ENCODE data around the gene C19orf67.
A peak's percentile ranks its signal among the peaks of the same experiment; 100 is the strongest.
"Not testable (repeated sequence)": the region's sequence is repeated elsewhere in the genome, so short reads cannot be mapped to it uniquely, and the experiment has no call there.

Gene C19orf67

DNA sequence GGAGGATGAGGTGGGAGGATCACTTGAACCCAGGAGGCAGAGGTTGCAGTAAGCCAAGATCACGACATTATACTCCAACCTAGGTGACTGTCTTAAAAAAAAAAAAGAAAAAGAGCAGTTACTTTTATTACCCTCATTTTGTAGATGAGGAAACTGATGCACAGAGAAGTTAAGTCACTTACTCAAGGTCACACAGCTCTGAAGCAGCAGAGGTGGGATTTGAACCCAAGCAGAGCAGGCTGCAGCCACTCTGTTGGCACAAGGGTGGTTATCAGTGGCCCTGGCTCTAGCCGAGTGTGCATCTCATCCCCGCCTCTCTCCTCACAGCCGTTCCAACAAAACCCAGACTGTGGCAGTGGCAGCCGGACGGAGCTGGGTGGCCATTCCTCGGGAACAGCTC is 46.4 kb downstream of the C19orf67 start:
- Histone ChIP-seq H3K36me3 (ENCODE audit: control insufficient read depth in 2 of 2, insufficient read depth in 1 of 2, low read length in 2 of 2) (no peaks in the 10 kb centered on the region; a peak in 1 of 3 replicates), H3K4me1 (ENCODE audit: control insufficient read depth, insufficient read depth, low read length) (no peaks in the 10 kb centered on the region), H3K9me3 (ENCODE audit: control insufficient read depth, insufficient read depth, low read depth, low read length) (no peaks in the 10 kb centered on the region), H3K27ac (ENCODE audit: extremely low read depth, low read depth, low read length) (no peak overlapping the region), H3K4me3 (ENCODE audit: low read depth, low read length) (no peak overlapping the region)
- CTCF ChIA-PET = interaction anchor here (0.7 kb wide), 1 partner anchor 9 kb away, joined by 4 read pairs; no protein-coding TSS in a partner anchor
- POLR2A ChIA-PET = no interaction called here
- TF ChIP-seq, protein P1, sequence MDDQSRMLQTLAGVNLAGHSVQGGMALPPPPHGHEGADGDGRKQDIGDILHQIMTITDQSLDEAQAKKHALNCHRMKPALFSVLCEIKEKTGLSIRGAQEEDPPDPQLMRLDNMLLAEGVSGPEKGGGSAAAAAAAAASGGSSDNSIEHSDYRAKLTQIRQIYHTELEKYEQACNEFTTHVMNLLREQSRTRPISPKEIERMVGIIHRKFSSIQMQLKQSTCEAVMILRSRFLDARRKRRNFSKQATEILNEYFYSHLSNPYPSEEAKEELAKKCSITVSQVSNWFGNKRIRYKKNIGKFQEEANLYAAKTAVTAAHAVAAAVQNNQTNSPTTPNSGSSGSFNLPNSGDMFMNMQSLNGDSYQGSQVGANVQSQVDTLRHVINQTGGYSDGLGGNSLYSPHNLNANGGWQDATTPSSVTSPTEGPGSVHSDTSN (CRISPR knock-in tag; IDR thresholded peaks at IDR 0.05) = no peak
- 0 out of 2 replicates have a peak, but pooled peaks have one; percentile 50 for TF ChIP-seq ZNF768 (tag by site-specific recombination; IDR thresholded peaks at IDR 0.05)

DNA sequence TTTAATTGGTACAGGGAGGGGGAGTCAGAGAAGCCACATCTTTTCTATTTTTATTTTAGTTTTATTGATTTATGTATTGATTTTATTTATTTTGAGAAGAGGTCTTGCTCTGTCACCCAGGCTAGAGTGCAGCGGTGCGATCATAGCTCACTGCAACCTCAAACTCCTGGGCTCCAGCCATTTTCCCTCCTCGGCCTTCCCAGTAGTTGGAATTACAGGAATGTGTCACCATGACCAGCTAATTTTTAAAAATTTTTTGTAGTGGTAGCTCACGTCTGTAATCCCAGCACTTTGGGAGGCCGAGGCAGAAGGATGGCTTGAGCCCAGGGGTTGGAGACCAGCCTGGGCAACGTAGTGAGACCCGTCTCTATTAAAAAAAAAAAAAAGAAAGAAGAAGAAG is 49.9 kb downstream of the C19orf67 start:
- H3K27ac ChIP-seq (ENCODE audit: extremely low read depth, low read depth, low read length) = no peak overlapping the region
- TF ChIP-seq, protein P2, sequence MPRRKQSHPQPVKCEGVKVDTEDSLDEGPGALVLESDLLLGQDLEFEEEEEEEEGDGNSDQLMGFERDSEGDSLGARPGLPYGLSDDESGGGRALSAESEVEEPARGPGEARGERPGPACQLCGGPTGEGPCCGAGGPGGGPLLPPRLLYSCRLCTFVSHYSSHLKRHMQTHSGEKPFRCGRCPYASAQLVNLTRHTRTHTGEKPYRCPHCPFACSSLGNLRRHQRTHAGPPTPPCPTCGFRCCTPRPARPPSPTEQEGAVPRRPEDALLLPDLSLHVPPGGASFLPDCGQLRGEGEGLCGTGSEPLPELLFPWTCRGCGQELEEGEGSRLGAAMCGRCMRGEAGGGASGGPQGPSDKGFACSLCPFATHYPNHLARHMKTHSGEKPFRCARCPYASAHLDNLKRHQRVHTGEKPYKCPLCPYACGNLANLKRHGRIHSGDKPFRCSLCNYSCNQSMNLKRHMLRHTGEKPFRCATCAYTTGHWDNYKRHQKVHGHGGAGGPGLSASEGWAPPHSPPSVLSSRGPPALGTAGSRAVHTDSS (tag by site-specific recombination; IDR thresholded peaks at IDR 0.05) = peak; percentile 41; the same call in 1 of the 2 replicates
- no peak for TF ChIP-seq ZNF266 (tag by site-specific recombination; IDR thresholded peaks at IDR 0.05; ENCODE audit: low read depth)
- no peaks in the 10 kb centered on the region for H3K4me1 ChIP-seq (ENCODE audit: control insufficient read depth, insufficient read depth, low read length)
- ChIA-PET POLR2A (no interaction called here), CTCF (interaction anchor here (1.1 kb wide), 1 partner anchor 24 kb away, joined by 4 read pairs; no protein-coding TSS in a partner anchor)
- no peak overlapping the region for H3K4me3 ChIP-seq (ENCODE audit: low read depth, low read length)
- H3K36me3 ChIP-seq (ENCODE audit: control insufficient read depth in 2 of 2, insufficient read depth in 1 of 2, low read length in 2 of 2) = no peaks in the 10 kb centered on the region; a peak in 1 of 3 replicates
- H3K9me3 ChIP-seq (ENCODE audit: control insufficient read depth, insufficient read depth, low read depth, low read length) = no peaks in the 10 kb centered on the region

DNA sequence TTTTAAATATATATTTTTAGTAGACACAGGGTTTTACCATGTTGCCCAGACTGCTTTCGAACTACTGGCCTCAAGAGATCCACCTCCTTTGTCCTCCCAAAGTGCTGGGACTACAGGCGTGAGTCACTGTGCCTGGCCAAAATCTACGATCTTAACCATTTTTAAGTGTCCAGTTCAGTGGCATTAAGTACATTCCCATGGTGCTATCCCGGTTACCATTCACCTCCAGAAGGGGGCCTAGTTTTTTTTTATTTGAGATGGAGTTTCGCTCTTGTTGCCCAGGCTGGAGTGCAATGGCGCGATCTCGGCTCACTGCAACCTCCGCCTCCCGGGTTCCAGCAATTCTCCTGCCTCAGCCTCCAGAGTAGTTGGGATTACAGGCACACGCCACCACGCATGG is 50.4 kb downstream of the C19orf67 start:
- H3K36me3 ChIP-seq (ENCODE audit: control insufficient read depth in 2 of 2, insufficient read depth in 1 of 2, low read length in 2 of 2); H3K27ac ChIP-seq (ENCODE audit: extremely low read depth, low read depth, low read length); H3K9me3 ChIP-seq (ENCODE audit: control insufficient read depth, insufficient read depth, low read depth, low read length); POLR2A ChIA-PET; H3K4me3 ChIP-seq (ENCODE audit: low read depth, low read length); H3K4me1 ChIP-seq (ENCODE audit: control insufficient read depth, insufficient read depth, low read length): not testable (repeated sequence)
- TF ChIP-seq, protein P3, sequence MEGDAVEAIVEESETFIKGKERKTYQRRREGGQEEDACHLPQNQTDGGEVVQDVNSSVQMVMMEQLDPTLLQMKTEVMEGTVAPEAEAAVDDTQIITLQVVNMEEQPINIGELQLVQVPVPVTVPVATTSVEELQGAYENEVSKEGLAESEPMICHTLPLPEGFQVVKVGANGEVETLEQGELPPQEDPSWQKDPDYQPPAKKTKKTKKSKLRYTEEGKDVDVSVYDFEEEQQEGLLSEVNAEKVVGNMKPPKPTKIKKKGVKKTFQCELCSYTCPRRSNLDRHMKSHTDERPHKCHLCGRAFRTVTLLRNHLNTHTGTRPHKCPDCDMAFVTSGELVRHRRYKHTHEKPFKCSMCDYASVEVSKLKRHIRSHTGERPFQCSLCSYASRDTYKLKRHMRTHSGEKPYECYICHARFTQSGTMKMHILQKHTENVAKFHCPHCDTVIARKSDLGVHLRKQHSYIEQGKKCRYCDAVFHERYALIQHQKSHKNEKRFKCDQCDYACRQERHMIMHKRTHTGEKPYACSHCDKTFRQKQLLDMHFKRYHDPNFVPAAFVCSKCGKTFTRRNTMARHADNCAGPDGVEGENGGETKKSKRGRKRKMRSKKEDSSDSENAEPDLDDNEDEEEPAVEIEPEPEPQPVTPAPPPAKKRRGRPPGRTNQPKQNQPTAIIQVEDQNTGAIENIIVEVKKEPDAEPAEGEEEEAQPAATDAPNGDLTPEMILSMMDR (tag by site-specific recombination; IDR thresholded peaks at IDR 0.05) = peak; percentile 20; the same call in 1 of the 2 replicates
- CTCF ChIA-PET = interaction anchor here (0.6 to 1.1 kb wide), 4 partner anchors 16 to 101 kb away, joined by 3 to 7 read pairs (median 4); partner anchors contain the start of genes ASF1B and MISP3

DNA sequence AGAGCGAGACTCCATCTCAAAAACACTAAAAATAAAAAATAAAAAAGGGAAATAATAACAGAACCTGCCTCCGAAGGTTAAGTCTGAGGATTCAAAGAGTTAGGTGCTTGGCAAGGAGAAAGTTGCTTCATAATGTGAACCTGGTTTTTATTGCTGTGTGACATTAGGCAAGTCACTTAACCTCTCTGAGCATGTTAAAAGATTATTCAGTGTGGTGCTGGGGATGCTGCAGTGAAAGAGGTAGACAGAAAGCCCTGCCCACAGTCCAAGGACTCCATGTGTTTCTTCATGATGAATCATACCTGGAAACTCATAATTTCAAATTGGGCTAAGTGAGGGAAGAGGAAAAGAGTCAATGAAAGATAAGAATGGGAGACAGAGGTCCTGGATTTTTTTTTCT is 51.6 kb downstream of the C19orf67 start:
- no peak overlapping the region for H3K4me3 ChIP-seq (ENCODE audit: low read depth, low read length)
- TF ChIP-seq SCRT2 (tag by site-specific recombination; IDR thresholded peaks at IDR 0.05) (no peak), ZNF768 (tag by site-specific recombination; IDR thresholded peaks at IDR 0.05) (peak; percentile 96)
- ChIA-PET POLR2A (interaction anchor here (0.6 kb wide), 1 partner anchor 13 kb away, joined by 3 read pairs; no protein-coding TSS in a partner anchor), CTCF (interaction anchor here (0.6 to 0.7 kb wide), 3 partner anchors 13 to 570 kb away, joined by 3 to 4 read pairs (median 3); no protein-coding TSS in a partner anchor)
- no peaks in the 10 kb centered on the region for H3K4me1 ChIP-seq (ENCODE audit: control insufficient read depth, insufficient read depth, low read length)
- H3K9me3 ChIP-seq (ENCODE audit: control insufficient read depth, insufficient read depth, low read depth, low read length) = no peaks in the 10 kb centered on the region
- no peaks in the 10 kb centered on the region; a peak in 1 of 3 replicates for H3K36me3 ChIP-seq (ENCODE audit: control insufficient read depth in 2 of 2, insufficient read depth in 1 of 2, low read length in 2 of 2)
- H3K27ac ChIP-seq (ENCODE audit: extremely low read depth, low read depth, low read length) = no peak overlapping the region

DNA sequence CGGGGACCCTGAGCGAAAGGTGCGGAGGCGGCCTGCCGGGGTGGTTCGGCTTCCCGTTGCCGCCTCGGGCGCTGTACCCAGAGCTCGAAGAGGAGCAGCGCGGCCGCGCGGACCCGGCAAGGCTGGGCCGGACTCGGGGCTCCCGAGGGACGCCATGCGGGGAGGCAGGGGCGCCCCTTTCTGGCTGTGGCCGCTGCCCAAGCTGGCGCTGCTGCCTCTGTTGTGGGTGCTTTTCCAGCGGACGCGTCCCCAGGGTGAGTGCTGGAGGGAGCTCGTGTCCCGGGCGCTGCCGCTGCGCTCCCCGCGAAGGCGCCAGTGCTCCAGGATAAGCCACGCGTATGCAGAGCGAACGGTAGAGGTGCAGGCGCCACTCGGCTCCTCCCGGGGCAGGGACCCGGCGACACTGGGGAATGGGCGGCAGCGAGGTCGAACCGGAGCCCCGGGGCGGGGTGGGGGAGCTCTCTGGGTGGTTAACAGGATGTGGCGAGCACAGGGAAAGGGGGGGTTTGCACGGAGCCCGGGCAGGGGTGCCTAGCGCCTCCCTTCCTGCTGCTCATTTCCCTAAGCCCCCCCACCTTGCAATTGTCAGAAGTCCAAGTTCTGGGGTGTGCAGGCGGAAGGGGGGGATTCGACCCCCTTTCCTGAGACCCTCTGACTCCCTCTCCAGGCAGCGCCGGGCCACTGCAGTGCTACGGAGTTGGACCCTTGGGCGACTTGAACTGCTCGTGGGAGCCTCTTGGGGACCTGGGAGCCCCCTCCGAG is 53.7 kb downstream of the C19orf67 start, which contains the start of gene IL27RA:
Gene IL27RA, plus strand, starts transcription at position 44 of the 762 bp plus-strand sequence. Its CDS starts 111 bp downstream, at position 155.
- Histone ChIP-seq H3K4me1 (ENCODE audit: control insufficient read depth, insufficient read depth, low read length) (no peaks in the 10 kb centered on the region), H3K4me3 (ENCODE audit: low read depth, low read length) (peak within 1 kb of the TSS; percentile 64), H3K27ac (ENCODE audit: extremely low read depth, low read depth, low read length) (peak within 1 kb of the TSS; percentile 61; the same call in 1 of the 2 replicates), H3K36me3 (ENCODE audit: control insufficient read depth in 2 of 2, insufficient read depth in 1 of 2, low read length in 2 of 2) (no peaks in the 10 kb centered on the region; a peak in 1 of 3 replicates), H3K9me3 (ENCODE audit: control insufficient read depth, insufficient read depth, low read depth, low read length) (no peaks in the 10 kb centered on the region)
- ChIA-PET POLR2A (interaction anchor here (0.5 to 2.7 kb wide), 11 partner anchors 9 to 122 kb away, joined by 3 to 11 read pairs (median 4); partner anchors contain the start of genes MISP3 and RFX1), CTCF (interaction anchor here (0.6 to 3.9 kb wide), 21 partner anchors 9 to 1064 kb away, joined by 3 to 29 read pairs (median 4); partner anchors contain the start of gene MISP3)
- TF ChIP-seq IKZF3 (tag by site-specific recombination; IDR thresholded peaks at IDR 0.05) (0 out of 2 replicates have a peak, but pooled peaks have one; percentile 9), ZNF223 (tag by site-specific recombination; IDR thresholded peaks at IDR 0.05) (no peak), SCRT2 (tag by site-specific recombination; IDR thresholded peaks at IDR 0.05) (no peak), ZNF423 (tag by site-specific recombination; IDR thresholded peaks at IDR 0.05) (peak; percentile 82)
- TF ChIP-seq, protein P4, sequence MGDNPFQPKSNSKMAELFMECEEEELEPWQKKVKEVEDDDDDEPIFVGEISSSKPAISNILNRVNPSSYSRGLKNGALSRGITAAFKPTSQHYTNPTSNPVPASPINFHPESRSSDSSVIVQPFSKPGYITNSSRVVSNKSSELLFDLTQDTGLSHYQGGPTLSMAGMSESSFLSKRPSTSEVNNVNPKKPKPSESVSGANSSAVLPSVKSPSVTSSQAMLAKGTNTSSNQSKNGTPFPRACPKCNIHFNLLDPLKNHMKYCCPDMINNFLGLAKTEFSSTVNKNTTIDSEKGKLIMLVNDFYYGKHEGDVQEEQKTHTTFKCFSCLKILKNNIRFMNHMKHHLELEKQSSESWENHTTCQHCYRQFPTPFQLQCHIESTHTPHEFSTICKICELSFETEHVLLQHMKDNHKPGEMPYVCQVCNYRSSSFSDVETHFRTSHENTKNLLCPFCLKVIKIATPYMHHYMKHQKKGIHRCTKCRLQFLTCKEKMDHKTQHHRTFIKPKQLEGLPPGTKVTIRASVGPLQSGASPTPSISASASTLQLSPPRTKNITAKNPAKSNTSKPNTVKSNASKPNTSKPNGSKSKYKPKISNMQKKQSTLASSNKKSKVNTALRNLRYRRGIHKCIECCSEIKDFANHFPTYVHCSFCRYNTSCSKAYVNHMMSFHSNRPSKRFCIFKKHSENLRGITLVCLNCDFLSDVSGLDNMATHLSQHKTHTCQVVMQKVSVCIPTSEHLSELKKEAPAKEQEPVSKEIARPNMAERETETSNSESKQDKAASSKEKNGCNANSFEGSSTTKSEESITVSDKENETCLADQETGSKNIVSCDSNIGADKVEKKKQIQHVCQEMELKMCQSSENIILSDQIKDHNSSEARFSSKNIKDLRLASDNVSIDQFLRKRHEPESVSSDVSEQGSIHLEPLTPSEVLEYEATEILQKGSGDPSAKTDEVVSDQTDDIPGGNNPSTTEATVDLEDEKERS (tag by site-specific recombination; IDR thresholded peaks at IDR 0.05) = no peak
- TF ChIP-seq, protein P5, sequence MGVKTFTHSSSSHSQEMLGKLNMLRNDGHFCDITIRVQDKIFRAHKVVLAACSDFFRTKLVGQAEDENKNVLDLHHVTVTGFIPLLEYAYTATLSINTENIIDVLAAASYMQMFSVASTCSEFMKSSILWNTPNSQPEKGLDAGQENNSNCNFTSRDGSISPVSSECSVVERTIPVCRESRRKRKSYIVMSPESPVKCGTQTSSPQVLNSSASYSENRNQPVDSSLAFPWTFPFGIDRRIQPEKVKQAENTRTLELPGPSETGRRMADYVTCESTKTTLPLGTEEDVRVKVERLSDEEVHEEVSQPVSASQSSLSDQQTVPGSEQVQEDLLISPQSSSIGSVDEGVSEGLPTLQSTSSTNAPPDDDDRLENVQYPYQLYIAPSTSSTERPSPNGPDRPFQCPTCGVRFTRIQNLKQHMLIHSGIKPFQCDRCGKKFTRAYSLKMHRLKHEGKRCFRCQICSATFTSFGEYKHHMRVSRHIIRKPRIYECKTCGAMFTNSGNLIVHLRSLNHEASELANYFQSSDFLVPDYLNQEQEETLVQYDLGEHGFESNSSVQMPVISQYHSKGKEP (tag by site-specific recombination; IDR thresholded peaks at IDR 0.05) = no peak
